SK-N-SH treated with all-trans-retinoic acid at 6 μM for 48 hours (cell line): ENCODE data around the gene ME2.

Source experiments
- ATAC-seq: fragments of 200-7000 bp; cut with Tn5 transposase; 3 replicates; pipeline ENCODE4 v1.9.1; 2020; ENCODE audit warnings: mild to moderate bottlenecking, moderate library complexity
- ARNTL ChIP-seq: fragments of 450-650 bp; formaldehyde crosslinking; IDR thresholded peaks from 2 replicates; pipeline ENCODE4 v1.5.0; 2020; ENCODE audit warnings: low read depth, mild to moderate bottlenecking, moderate library complexity, borderline replicate concordance
- BACH2 ChIP-seq: fragments of 250-450 bp; sonication (Bioruptor Pico); IDR thresholded peaks from 2 replicates; pipeline ENCODE4 v1.9.0; 2021; ENCODE audit warnings: mild to moderate bottlenecking, borderline replicate concordance
- CSDC2 ChIP-seq: fragments of 250-450 bp; sonication (Bioruptor Pico); IDR thresholded peaks from 2 replicates; pipeline ENCODE4 v1.5.0; 2020; ENCODE audit warnings: mild to moderate bottlenecking, moderate library complexity
- GLIS3 ChIP-seq: fragments of 250-450 bp; sonication (Bioruptor Pico); IDR thresholded peaks from 2 replicates; pipeline ENCODE4 v1.5.0; 2020; ENCODE audit warnings: mild to moderate bottlenecking, moderate library complexity
- OSR1 ChIP-seq: fragments of 250-450 bp; sonication (Bioruptor Pico); IDR thresholded peaks from 2 replicates; pipeline ENCODE4 v1.8.0; 2022; ENCODE audit warnings: moderate library complexity, mild to moderate bottlenecking, inconsistent platforms
- PPARA ChIP-seq: fragments of 250-450 bp; sonication (Bioruptor Pico); IDR thresholded peaks from 2 replicates; pipeline ENCODE4 v1.5.0; 2020; ENCODE audit warnings: mild to moderate bottlenecking, borderline replicate concordance
- RARB ChIP-seq: fragments of 250-450 bp; sonication (Bioruptor Pico); IDR thresholded peaks from 2 replicates; pipeline ENCODE4 v1.8.0; 2021; ENCODE audit warnings: mild to moderate bottlenecking, moderate library complexity
- SNAI2 ChIP-seq: fragments of 250-450 bp; sonication (Bioruptor Pico); IDR thresholded peaks from 2 replicates; pipeline ENCODE4 v1.5.0; 2020; ENCODE audit warnings: mild to moderate bottlenecking, moderate library complexity
- TCF4 ChIP-seq: fragments of 250-450 bp; sonication (Bioruptor Pico); IDR thresholded peaks from 2 replicates; pipeline ENCODE4 v1.8.0; 2021; ENCODE audit warnings: mild to moderate bottlenecking, moderate library complexity, borderline replicate concordance
- TOX ChIP-seq: fragments of 250-450 bp; sonication (Bioruptor Pico); IDR thresholded peaks from 2 replicates; pipeline ENCODE4 v1.8.0; 2021; ENCODE audit warnings: mild to moderate bottlenecking, moderate library complexity, borderline replicate concordance
- ZC3H10 ChIP-seq: fragments of 250-450 bp; sonication (Bioruptor Pico); IDR thresholded peaks from 2 replicates; pipeline ENCODE4 v1.5.1; 2021; ENCODE audit warnings: mild to moderate bottlenecking, moderate library complexity
- ZFP3 ChIP-seq: fragments of 250-450 bp; sonication (Bioruptor Pico); IDR thresholded peaks from 2 replicates; pipeline ENCODE4 v1.5.0; 2020; ENCODE audit warnings: mild to moderate bottlenecking, moderate library complexity
- ZNF565 ChIP-seq: fragments of 450-650 bp; formaldehyde crosslinking; conservative IDR thresholded peaks from 2 replicates; pipeline ENCODE4 v1.5.0; 2020; ENCODE audit warnings: low read depth, mild to moderate bottlenecking, moderate library complexity
- ZNF70 ChIP-seq: fragments of 450-650 bp; formaldehyde crosslinking; IDR thresholded peaks from 2 replicates; pipeline ENCODE4 v1.5.0; 2020; ENCODE audit warnings: mild to moderate bottlenecking, moderate library complexity
- TF ChIP-seq, protein P1 (sequence below): fragments of 250-450 bp; sonication (Bioruptor Pico); IDR thresholded peaks from 2 replicates; pipeline ENCODE4 v1.5.0; 2020; ENCODE audit warnings: mild to moderate bottlenecking, moderate library complexity
- TF ChIP-seq, protein P2 (sequence below): fragments of 250-450 bp; sonication (Bioruptor Pico); IDR thresholded peaks from 2 replicates; pipeline ENCODE4 v1.8.0; 2020; ENCODE audit warnings: mild to moderate bottlenecking, moderate library complexity, borderline replicate concordance
- TF ChIP-seq, protein P3 (sequence below): fragments of 250-450 bp; sonication (Bioruptor Pico); IDR thresholded peaks from 2 replicates; pipeline ENCODE4 v1.8.0; 2021; ENCODE audit warnings: low read depth, mild to moderate bottlenecking, moderate library complexity, borderline replicate concordance
- TF ChIP-seq, protein P4 (sequence below): fragments of 250-450 bp; sonication (Bioruptor Pico); IDR thresholded peaks from 2 replicates; pipeline ENCODE4 v1.5.1; 2021; ENCODE audit warnings: mild to moderate bottlenecking, moderate library complexity
- TF ChIP-seq, protein P5 (sequence below): fragments of 250-450 bp; sonication (Bioruptor Pico); IDR thresholded peaks from 2 replicates; pipeline ENCODE4 v1.5.1; 2020; ENCODE audit warnings: low read depth, mild to moderate bottlenecking, moderate library complexity

Gene ME2

DNA sequence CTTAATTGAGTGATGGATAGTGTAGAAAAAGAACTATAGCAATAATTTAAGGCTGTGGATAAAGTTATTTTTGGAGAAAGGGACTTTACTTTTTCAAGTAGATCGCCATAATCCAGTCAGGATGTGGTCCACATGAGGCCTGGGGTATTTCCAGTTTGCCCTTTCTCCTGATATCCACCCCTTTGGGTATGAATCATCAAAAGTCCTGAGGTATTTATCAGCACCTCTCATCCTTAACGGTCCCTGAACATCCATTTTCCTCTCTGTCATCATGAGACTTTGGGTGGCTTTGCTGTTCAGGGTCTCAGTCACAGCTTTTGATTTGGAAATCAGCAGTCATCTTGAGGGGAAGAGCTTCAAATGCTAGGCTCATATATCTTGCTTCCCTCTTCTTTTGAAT lies 49.6 kb downstream of the ME2 start (continued):
- TF ChIP-seq, protein P1, sequence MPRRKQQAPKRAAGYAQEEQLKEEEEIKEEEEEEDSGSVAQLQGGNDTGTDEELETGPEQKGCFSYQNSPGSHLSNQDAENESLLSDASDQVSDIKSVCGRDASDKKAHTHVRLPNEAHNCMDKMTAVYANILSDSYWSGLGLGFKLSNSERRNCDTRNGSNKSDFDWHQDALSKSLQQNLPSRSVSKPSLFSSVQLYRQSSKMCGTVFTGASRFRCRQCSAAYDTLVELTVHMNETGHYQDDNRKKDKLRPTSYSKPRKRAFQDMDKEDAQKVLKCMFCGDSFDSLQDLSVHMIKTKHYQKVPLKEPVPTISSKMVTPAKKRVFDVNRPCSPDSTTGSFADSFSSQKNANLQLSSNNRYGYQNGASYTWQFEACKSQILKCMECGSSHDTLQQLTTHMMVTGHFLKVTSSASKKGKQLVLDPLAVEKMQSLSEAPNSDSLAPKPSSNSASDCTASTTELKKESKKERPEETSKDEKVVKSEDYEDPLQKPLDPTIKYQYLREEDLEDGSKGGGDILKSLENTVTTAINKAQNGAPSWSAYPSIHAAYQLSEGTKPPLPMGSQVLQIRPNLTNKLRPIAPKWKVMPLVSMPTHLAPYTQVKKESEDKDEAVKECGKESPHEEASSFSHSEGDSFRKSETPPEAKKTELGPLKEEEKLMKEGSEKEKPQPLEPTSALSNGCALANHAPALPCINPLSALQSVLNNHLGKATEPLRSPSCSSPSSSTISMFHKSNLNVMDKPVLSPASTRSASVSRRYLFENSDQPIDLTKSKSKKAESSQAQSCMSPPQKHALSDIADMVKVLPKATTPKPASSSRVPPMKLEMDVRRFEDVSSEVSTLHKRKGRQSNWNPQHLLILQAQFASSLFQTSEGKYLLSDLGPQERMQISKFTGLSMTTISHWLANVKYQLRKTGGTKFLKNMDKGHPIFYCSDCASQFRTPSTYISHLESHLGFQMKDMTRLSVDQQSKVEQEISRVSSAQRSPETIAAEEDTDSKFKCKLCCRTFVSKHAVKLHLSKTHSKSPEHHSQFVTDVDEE (CRISPR knock-in tag): no peak
- TF ChIP-seq, protein P2, sequence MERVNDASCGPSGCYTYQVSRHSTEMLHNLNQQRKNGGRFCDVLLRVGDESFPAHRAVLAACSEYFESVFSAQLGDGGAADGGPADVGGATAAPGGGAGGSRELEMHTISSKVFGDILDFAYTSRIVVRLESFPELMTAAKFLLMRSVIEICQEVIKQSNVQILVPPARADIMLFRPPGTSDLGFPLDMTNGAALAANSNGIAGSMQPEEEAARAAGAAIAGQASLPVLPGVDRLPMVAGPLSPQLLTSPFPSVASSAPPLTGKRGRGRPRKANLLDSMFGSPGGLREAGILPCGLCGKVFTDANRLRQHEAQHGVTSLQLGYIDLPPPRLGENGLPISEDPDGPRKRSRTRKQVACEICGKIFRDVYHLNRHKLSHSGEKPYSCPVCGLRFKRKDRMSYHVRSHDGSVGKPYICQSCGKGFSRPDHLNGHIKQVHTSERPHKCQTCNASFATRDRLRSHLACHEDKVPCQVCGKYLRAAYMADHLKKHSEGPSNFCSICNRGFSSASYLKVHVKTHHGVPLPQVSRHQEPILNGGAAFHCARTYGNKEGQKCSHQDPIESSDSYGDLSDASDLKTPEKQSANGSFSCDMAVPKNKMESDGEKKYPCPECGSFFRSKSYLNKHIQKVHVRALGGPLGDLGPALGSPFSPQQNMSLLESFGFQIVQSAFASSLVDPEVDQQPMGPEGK (CRISPR knock-in tag): no peak
- TF ChIP-seq RARB (CRISPR knock-in tag) (no peak), ZNF70 (CRISPR knock-in tag) (no peak), PPARA (CRISPR knock-in tag) (no peak), SNAI2 (CRISPR knock-in tag) (no peak), OSR1 (CRISPR knock-in tag) (no peak), ZFP3 (CRISPR knock-in tag) (no peak)

DNA sequence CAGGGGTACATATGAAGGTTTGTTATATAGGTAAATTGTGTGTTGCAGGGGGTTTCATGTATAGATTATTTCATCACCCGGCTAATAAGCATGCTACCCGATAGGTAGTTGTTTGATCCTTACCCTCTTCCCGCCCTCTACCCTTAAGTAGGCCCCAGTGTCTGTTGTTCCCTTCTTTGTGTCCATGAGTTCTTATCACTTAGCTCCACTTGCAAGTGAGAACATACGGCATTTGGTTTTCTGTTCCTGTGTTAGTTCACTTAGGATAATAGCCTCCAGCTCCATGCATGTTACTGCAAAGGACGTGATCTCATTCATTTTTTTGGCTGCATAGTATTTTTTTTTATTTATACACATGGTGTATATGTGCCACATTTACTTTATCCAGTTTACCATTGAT lies 54.8 kb downstream of the ME2 start:
- TF ChIP-seq TOX (no peak), ZFP3 (CRISPR knock-in tag) (no peak), ARNTL (CRISPR knock-in tag) (no peak), RARB (CRISPR knock-in tag) (no peak), ZNF565 (CRISPR knock-in tag) (no peak), ZC3H10 (CRISPR knock-in tag) (no peak), BACH2 (CRISPR knock-in tag) (no peak), PPARA (CRISPR knock-in tag) (no peak)
- TF ChIP-seq, protein P3, sequence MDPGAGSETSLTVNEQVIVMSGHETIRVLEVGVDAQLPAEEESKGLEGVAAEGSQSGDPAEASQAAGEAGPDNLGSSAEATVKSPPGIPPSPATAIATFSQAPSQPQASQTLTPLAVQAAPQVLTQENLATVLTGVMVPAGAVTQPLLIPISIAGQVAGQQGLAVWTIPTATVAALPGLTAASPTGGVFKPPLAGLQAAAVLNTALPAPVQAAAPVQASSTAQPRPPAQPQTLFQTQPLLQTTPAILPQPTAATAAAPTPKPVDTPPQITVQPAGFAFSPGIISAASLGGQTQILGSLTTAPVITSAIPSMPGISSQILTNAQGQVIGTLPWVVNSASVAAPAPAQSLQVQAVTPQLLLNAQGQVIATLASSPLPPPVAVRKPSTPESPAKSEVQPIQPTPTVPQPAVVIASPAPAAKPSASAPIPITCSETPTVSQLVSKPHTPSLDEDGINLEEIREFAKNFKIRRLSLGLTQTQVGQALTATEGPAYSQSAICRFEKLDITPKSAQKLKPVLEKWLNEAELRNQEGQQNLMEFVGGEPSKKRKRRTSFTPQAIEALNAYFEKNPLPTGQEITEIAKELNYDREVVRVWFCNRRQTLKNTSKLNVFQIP: no peak
- TF ChIP-seq, protein P4, sequence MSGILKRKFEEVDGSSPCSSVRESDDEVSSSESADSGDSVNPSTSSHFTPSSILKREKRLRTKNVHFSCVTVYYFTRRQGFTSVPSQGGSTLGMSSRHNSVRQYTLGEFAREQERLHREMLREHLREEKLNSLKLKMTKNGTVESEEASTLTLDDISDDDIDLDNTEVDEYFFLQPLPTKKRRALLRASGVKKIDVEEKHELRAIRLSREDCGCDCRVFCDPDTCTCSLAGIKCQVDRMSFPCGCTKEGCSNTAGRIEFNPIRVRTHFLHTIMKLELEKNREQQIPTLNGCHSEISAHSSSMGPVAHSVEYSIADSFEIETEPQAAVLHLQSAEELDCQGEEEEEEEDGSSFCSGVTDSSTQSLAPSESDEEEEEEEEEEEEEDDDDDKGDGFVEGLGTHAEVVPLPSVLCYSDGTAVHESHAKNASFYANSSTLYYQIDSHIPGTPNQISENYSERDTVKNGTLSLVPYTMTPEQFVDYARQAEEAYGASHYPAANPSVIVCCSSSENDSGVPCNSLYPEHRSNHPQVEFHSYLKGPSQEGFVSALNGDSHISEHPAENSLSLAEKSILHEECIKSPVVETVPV (CRISPR knock-in tag): no peak
- TF ChIP-seq, all 23 proteins: peak for 0
- no peak for ATAC-seq

DNA sequence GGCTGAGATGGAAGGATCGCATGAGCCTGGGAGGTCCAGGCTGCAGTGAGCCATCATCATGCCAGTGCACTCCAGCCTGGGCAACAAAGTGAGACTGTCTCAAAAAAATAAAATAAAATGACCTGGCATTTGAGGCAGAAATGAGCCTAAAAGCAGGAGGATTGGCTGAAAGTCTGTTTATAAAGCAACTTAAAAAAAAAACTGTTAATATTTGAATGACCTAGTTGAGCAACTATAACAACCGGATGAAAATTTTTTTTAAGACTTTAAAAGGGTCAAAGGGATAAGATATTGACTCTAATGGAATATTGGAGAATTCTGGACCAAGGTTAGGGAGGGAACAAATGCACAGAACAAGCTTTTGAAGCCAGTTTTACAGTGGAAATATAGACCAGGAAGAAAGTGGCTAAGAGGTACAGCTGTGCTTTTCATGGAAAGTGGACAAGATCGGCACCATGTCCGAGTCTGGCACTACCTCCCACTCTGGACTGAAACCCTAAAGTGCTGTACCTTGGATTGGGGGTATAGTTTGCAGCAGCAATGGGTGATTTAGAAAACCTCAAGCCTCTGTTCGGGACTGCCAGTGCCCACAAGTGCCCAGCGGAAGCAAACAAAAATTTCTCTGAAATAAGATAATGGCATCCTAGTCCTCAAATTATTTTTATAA lies 55.8 kb downstream of the ME2 start:
- no peak for ATAC-seq
- TF ChIP-seq TOX (no peak), CSDC2 (CRISPR knock-in tag) (no peak), ZNF565 (CRISPR knock-in tag) (no peak), ARNTL (CRISPR knock-in tag) (no peak), OSR1 (CRISPR knock-in tag) (no peak), GLIS3 (no peak), ZNF70 (CRISPR knock-in tag) (no peak), ZC3H10 (CRISPR knock-in tag) (no peak), SNAI2 (CRISPR knock-in tag) (no peak), TCF4 (CRISPR knock-in tag) (no peak)
- TF ChIP-seq, protein P2 (CRISPR knock-in tag): no peak
- TF ChIP-seq, protein P3: no peak
- TF ChIP-seq, protein P5, sequence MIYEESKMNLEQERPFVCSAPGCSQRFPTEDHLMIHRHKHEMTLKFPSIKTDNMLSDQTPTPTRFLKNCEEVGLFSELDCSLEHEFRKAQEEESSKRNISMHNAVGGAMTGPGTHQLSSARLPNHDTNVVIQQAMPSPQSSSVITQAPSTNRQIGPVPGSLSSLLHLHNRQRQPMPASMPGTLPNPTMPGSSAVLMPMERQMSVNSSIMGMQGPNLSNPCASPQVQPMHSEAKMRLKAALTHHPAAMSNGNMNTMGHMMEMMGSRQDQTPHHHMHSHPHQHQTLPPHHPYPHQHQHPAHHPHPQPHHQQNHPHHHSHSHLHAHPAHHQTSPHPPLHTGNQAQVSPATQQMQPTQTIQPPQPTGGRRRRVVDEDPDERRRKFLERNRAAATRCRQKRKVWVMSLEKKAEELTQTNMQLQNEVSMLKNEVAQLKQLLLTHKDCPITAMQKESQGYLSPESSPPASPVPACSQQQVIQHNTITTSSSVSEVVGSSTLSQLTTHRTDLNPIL (CRISPR knock-in tag): no peak
- TF ChIP-seq, protein P4 (CRISPR knock-in tag): no peak
